ENCODE data around the gene ATRNL1.

DNA sequence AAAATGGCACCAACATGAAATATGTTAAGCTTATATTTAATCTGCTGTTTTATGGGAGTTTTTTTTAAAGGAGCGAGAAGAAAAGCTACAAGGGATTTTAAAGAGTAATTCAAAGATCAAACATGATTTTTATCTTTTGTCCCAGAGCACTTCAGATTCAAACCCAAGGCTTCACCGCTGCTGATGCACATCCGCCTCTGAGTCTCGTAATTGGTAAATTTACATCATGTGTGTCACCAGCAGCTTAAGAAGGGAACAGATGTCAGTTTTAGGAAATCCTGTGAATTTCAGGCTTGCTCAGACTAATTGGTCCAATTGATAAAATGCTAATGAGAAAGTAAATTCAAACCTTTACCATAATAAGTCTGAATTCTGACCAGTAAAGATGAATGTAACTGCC lies 773.5 kb downstream of the ATRNL1 start:
- TF ChIP-seq, protein P1, sequence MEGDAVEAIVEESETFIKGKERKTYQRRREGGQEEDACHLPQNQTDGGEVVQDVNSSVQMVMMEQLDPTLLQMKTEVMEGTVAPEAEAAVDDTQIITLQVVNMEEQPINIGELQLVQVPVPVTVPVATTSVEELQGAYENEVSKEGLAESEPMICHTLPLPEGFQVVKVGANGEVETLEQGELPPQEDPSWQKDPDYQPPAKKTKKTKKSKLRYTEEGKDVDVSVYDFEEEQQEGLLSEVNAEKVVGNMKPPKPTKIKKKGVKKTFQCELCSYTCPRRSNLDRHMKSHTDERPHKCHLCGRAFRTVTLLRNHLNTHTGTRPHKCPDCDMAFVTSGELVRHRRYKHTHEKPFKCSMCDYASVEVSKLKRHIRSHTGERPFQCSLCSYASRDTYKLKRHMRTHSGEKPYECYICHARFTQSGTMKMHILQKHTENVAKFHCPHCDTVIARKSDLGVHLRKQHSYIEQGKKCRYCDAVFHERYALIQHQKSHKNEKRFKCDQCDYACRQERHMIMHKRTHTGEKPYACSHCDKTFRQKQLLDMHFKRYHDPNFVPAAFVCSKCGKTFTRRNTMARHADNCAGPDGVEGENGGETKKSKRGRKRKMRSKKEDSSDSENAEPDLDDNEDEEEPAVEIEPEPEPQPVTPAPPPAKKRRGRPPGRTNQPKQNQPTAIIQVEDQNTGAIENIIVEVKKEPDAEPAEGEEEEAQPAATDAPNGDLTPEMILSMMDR (IDR thresholded peaks at IDR 0.05): no peak
- TF ChIP-seq POLR2A (IDR thresholded peaks at IDR 0.05): no peak

Measured in Peyer's patch (tissue), 4 donors.